Pancreas (tissue), 10 donors: ENCODE data around the gene ZNF157. TPM values are rescaled to one million over a fixed set of nuclear protein-coding genes. Genes with fewer than 3 reads are reported as not detected.

Source experiments
- ATAC-seq, 4 donors: fragments of 200-7000 bp; cut with Tn5 transposase; one replicate each; pipeline versions ENCODE4 v1.8.0 to v1.9.1; 2020; ENCODE audit warnings: mild to moderate bottlenecking in 4 of 4, moderate library complexity in 4 of 4
- DNase-seq, 6 donors: peaks; one replicate each; pipeline ENCODE4 v3.0.0-alpha.2; 2020
- FAIRE-seq: peaks from 2 replicates; lab custom pipeline; 2012; peaks lifted over from hg19 to GRCh38; lab: Jason Lieb, UNC
- H3K27ac ChIP-seq, 4 donors: fragments of 200-600 bp; sonication (generic); 1 replicate in 3 of 4; 2 replicates in 1 of 4; pipeline versions ENCODE4 v1.5.0 to v1.8.0; 2020
- H3K27me3 ChIP-seq, 4 donors: fragments of 200-600 bp; one replicate each; pipeline ENCODE4 v1.8.0; 2021
- H3K36me3 ChIP-seq, 3 donors: fragments of 200-600 bp; sonication (generic) in 1 of 3; one replicate each; pipeline versions ENCODE4 v1.5.0 to v1.8.0; 2020 to 2021
- H3K4me1 ChIP-seq, 3 donors: fragments of 200-600 bp; one replicate each; pipeline ENCODE4 v1.8.0; 2021
- H3K4me3 ChIP-seq, 4 donors: fragments of 200-600 bp; sonication (generic) in 2 of 4; one replicate each; pipeline versions ENCODE4 v1.5.0 to v1.8.0; 2020 to 2021
- H3K9me3 ChIP-seq, 4 donors: fragments of 200-600 bp; one replicate each; pipeline ENCODE4 v1.8.0; 2021
- WGBS, 2 donors: extraction: QIAGEN DNeasy Blood & Tissue Kit; methylation state at CpG; one replicate each; pipeline ENCODE4 v1.1.7; 2013; 5-methylcytosine and 5-hydroxymethylcytosine counted together
- intact Hi-C, 3 donors: fragments of 100-400 bp; cut with DNase I; formaldehyde crosslinking; loops; one replicate each; pipeline versions ENCODE4 v1.11.1 to v1.14.2; 2022
- polyA plus RNA-seq, 2 donors: library from polyadenylated mRNA; stranded (reverse); fragments of 200-250 nt; gene quantifications; one replicate each; pipeline ENCODE4 v1.2.3, GENCODE V29; 2013
- total RNA-seq, 6 donors: library from RNA; stranded (reverse); fragmentation: NEBNext Ultra II Directional in 4 of 6; extraction: Animal tissue kit (Norgen Biotek cat#: 25700) in 4 of 6; gene quantifications; one replicate each; pipeline versions ENCODE4 v1.2.1 to v1.2.4, GENCODE V29; 2021 to 2023
- TF ChIP-seq, protein P1 (sequence below), 4 donors: fragments of 200-600 bp; sonication (generic) in 3 of 4; IDR thresholded peaks; one replicate each; pipeline versions ENCODE4 v1.5.0 to v1.8.0; 2021; ENCODE audit warnings: antibody characterized with exemption in 4 of 4
- donor health status: healthy with polysubstance abuse.
- donor health status: DM: no; HTN: no; CAD: no; lungs with moderate emphysema.
- donor health status: DM: no; HTN: no; CAD: no.
- donor health status: control.
- donor health status: control.
- donor health status: Bipolar disorder and iron deficiency.
- donor health status: DM: yes; HTN: yes; CAD: no.
- donor health status: DM: no; HTN: no; CAD: no.
- donor health status: DM: no; HTN: no; CAD: no.
- donor health status: DM: yes; HTN: yes; CAD: no.

The ZNF157 gene
- total and polyA plus RNA-seq, 8 donors = 0.04 to 0.28 (median 0.14) TPM; not detected in 1

DNA sequence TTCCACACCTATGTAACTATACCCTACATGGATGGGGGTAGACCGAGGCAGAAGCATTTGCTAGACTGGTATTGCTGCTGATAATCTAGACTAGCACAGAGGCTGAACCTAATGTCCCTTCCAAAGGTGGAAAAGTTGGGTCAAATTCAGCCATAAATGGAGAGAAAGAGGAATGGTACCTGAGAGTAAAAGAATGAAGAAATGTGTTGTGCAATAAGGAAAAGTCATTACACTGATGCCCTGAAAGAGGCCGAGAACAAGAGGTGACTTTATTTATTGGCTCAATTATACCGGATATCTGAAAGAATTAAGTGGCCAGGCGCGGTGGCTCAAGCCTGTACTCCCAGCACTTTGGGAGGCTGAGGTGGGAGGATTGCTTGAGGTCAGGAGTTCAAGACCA is 60.5 kb downstream of the ZNF157 start:
- no peak overlapping the region for H3K27ac ChIP-seq
- no peak for ATAC-seq
- DNase-seq = no peak
- H3K4me3 ChIP-seq = no peak overlapping the region
- intact Hi-C loops = no loop called here
- TF ChIP-seq, protein P1, sequence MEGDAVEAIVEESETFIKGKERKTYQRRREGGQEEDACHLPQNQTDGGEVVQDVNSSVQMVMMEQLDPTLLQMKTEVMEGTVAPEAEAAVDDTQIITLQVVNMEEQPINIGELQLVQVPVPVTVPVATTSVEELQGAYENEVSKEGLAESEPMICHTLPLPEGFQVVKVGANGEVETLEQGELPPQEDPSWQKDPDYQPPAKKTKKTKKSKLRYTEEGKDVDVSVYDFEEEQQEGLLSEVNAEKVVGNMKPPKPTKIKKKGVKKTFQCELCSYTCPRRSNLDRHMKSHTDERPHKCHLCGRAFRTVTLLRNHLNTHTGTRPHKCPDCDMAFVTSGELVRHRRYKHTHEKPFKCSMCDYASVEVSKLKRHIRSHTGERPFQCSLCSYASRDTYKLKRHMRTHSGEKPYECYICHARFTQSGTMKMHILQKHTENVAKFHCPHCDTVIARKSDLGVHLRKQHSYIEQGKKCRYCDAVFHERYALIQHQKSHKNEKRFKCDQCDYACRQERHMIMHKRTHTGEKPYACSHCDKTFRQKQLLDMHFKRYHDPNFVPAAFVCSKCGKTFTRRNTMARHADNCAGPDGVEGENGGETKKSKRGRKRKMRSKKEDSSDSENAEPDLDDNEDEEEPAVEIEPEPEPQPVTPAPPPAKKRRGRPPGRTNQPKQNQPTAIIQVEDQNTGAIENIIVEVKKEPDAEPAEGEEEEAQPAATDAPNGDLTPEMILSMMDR (IDR thresholded peaks at IDR 0.05) = no peak
- no peaks in the 10 kb centered on the region for H3K4me1 ChIP-seq
- no peaks in the 10 kb centered on the region for H3K9me3 ChIP-seq
- no peak for FAIRE-seq
- H3K36me3 ChIP-seq = no peaks in the 10 kb centered on the region
- no peaks in the 10 kb centered on the region for H3K27me3 ChIP-seq
- WGBS, 2 donors = 82 to 88% methylated on average over 5 of the region's 5 CpGs

DNA sequence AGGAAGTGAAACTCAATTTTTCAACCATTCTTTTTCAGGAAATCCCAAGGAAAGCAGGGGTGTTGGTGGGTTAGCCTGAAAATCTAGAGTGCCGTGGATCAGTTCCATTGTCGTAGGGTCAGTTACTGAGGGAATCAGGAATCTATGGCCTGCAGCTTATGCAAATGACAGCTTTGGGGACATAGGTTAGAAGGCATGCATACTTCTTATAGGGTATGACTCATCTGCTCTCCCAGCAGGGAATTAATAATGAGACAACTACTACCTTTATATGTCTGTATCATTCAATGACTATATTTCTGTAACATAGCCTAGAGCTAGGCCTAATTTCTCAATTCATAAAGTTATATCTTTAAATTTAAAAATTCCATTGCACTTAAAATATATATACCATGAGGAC is 76.1 kb downstream of the ZNF157 start:
- Histone ChIP-seq H3K4me3 (no peak overlapping the region), H3K9me3 (peaks cover 0 to 4% (median 0%) of the 10 kb centered on the region in 4 donors), H3K4me1 (no peaks in the 10 kb centered on the region), H3K27me3 (peaks cover 0 to 7% (median 0%) of the 10 kb centered on the region in 4 donors), H3K36me3 (peaks cover 0 to 10% (median 3%) of the 10 kb centered on the region in 3 donors), H3K27ac (no peak overlapping the region)
- TF ChIP-seq, protein P1 (IDR thresholded peaks at IDR 0.05) = no peak
- intact Hi-C loops = no loop called here
- FAIRE-seq (no peak), ATAC-seq (no peak), DNase-seq (no peak)
- 83 to 97% methylated on average over 2 of the region's 2 CpGs for WGBS, 2 donors

DNA sequence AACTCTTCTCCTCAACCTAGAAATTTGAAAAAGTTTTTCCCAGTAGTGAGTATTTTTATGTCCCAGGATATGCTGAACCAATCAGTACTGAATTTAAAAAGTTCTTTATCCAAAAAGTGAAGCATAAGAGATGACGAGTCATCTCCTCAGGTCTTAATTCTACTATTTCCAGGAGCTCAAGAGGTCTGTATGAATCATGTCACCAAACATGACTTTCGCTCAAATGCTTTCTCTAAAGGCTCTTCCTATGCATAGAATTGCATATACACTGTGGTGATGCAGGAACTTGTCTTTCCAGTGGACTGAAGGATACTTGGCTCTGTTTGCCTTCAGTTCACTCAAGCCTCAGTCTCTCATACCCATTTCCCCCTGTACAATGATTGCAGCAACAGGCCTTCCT is 76.6 kb downstream of the ZNF157 start:
- intact Hi-C loops = no loop called here
- ATAC-seq = no peak
- peaks cover 0 to 7% (median 0%) of the 10 kb centered on the region in 4 donors for H3K27me3 ChIP-seq
- H3K4me1 ChIP-seq = no peaks in the 10 kb centered on the region
- peaks cover 0 to 10% (median 3%) of the 10 kb centered on the region in 3 donors for H3K36me3 ChIP-seq
- no peak for DNase-seq
- H3K27ac ChIP-seq = no peak overlapping the region
- FAIRE-seq = no peak
- H3K9me3 ChIP-seq = peaks cover 0 to 4% (median 0%) of the 10 kb centered on the region in 4 donors
- no peak overlapping the region for H3K4me3 ChIP-seq
- TF ChIP-seq, protein P1 (IDR thresholded peaks at IDR 0.05) = no peak
- 84 to 100% methylated on average over 2 of the region's 2 CpGs for WGBS, 2 donors

DNA sequence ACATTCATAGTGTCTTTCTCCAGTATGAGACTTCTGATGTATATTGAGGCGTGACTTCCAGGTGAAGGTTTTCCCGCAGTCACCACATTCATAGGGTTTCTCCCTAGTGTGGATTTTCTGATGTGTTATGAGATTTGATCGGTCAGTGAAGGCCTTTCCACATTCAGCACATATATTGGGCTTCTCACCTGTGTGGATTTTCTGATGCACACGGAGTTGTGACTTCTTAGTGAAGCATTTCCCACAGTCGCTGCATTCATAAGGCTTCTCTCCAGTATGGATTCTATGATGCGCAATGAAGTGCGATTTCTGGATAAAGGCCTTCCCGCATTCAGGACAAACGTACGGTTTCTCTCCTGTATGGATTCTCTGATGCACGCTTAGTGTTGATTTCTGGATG is 77.2 kb downstream of the ZNF157 start:
- Histone ChIP-seq H3K27ac (no peak overlapping the region), H3K9me3 (peaks cover 0 to 4% (median 0%) of the 10 kb centered on the region in 4 donors), H3K27me3 (peaks cover 0 to 7% (median 0%) of the 10 kb centered on the region in 4 donors), H3K4me3 (no peak overlapping the region), H3K36me3 (peaks cover 0 to 10% (median 3%) of the 10 kb centered on the region in 3 donors), H3K4me1 (no peaks in the 10 kb centered on the region)
- ATAC-seq (no peak), DNase-seq (no peak), FAIRE-seq (no peak)
- intact Hi-C loops = no loop called here
- WGBS, 2 donors = 89 to 97% methylated on average over 11 of the region's 11 CpGs
- TF ChIP-seq, protein P1 (IDR thresholded peaks at IDR 0.05) = no peak

DNA sequence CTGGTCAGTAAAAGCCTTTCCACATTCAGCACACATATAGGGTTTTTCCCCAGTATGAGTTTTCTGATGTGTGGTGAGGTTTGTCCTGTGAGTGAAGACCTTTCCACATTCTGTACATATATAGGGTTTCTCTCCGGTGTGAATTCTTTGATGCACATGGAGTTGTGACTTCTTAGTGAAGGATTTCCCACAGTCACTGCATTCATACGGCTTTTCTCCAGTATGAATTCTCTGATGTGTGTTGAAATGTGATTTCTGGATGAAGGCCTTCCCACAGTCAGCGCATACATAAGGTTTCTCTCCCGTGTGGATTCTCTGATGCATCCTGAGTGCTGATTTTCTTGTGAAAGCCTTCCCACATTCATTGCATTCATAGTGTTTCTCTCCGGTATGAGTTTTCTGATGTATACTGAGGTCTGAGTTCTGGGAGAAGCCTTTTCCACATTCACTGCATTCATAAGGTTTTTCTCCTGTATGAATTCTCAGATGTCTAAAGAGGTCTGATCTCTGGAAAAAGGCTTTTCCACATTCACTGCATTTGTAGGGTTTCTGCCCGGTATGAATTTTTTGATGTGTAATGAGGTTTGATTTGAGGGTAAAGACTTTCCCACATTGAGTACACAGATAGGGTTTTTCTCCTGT is 77.9 kb downstream of the ZNF157 start:
- Histone ChIP-seq H3K27me3 (peaks cover 0 to 13% (median 0%) of the 10 kb centered on the region in 4 donors), H3K36me3 (peaks cover 0 to 10% (median 3%) of the 10 kb centered on the region in 3 donors), H3K4me3 (no peak overlapping the region), H3K27ac (no peak overlapping the region), H3K9me3 (peaks cover 0 to 4% (median 0%) of the 10 kb centered on the region in 4 donors), H3K4me1 (no peaks in the 10 kb centered on the region)
- intact Hi-C loops = no loop called here
- DNase-seq = no peak
- TF ChIP-seq, protein P1 (IDR thresholded peaks at IDR 0.05) = no peak
- no peak for ATAC-seq
- 92 to 95% methylated on average over 6 of the region's 6 CpGs for WGBS, 2 donors
- FAIRE-seq = no peak
